GM12878 (cell line): ENCODE data around the gene CHIT1. TPM values are rescaled to one million over a fixed set of nuclear protein-coding genes. Genes with fewer than 3 reads are reported as not detected.
A peak's percentile ranks its signal among the peaks of the same experiment; 100 is the strongest.

Experiments
- ATAC-seq: fragments of 200-7000 bp; cut with Tn5 transposase; 3 replicates; pipeline ENCODE4 v1.9.1; 2020; ENCODE audit warnings: mild to moderate bottlenecking, moderate library complexity
- BruUV-seq: library from RNA; stranded (reverse); fragments of 400-500 nt; replicated peaks from 2 replicates; lab custom pipeline; 2021; lab: Mats Ljungman, UMichigan
- CTCF ChIA-PET: fragments of 300-600 bp; sonication (Branson Sonifier 250); formaldehyde crosslinking; extraction: SDS; loops from one replicate; lab custom pipeline; 2021; ENCODE audit warnings: inconsistent platforms; lab: Yijun Ruan, JAX
- POLR2A ChIA-PET: fragments of 350-600 bp; formaldehyde crosslinking; extraction: SDS; loops from one replicate; lab custom pipeline; 2021; ENCODE audit warnings: inconsistent platforms; lab: Charles Lee
- RAD21 ChIA-PET: fragments of 300-600 bp; sonication (Branson Sonifier 250); formaldehyde crosslinking; loops from one replicate; lab custom pipeline; 2023; ENCODE audit warnings: antibody characterized with exemption; ENCODE audit not compliant: unreplicated experiment; lab: Charles Lee
- SMC1A ChIA-PET: fragments of 300-600 bp; sonication (Branson Sonifier 250); formaldehyde crosslinking; loops from one replicate; lab custom pipeline; 2023; ENCODE audit not compliant: unreplicated experiment, uncharacterized antibody; lab: Charles Lee
- DNase-seq: peaks from one replicate; pipeline ENCODE4 v3.0.0-alpha.2; 2011; ENCODE audit warnings: low read depth, low spot score
- FAIRE-seq: peaks from 3 replicates; lab custom pipeline; 2011; peaks lifted over from hg19 to GRCh38; lab: Jason Lieb, UNC
- H2AFZ ChIP-seq: 2 replicates; pipeline ENCODE4 v1.6.0; 2011; ENCODE audit warnings: low read depth, low read length, control low read depth; ENCODE audit not compliant: control insufficient read depth
- H3K27ac ChIP-seq: 2 replicates; pipeline ENCODE4 v1.5.1; 2011; ENCODE audit warnings: control low read depth; ENCODE audit not compliant: control insufficient read depth, insufficient read depth
- H3K27me3 ChIP-seq, 2 experiments: replicated peaks in 1 of 2; 2 replicates each; pipeline versions ENCODE4 v1.6.0 to v1.6.1; 2011; ENCODE audit warnings: low read length in 1 of 2; ENCODE audit not compliant: control insufficient read depth in 2 of 2, insufficient read depth in 2 of 2
- H3K36me3 ChIP-seq, 2 experiments: 2 replicates each; pipeline ENCODE4 v1.5.1; 2011; ENCODE audit warnings: low read length in 1 of 2; ENCODE audit not compliant: control insufficient read depth in 2 of 2, insufficient read depth in 2 of 2
- H3K4me1 ChIP-seq: 2 replicates; pipeline ENCODE4 v1.6.1; 2011; ENCODE audit warnings: mild to moderate bottlenecking, low read length, moderate library complexity, mixed read lengths; ENCODE audit not compliant: control insufficient read depth, insufficient read depth
- H3K4me2 ChIP-seq: 2 replicates; pipeline ENCODE4 v1.6.0; 2011; ENCODE audit warnings: control low read depth; ENCODE audit not compliant: control insufficient read depth, insufficient read depth
- H3K4me3 ChIP-seq: fragments of 200-600 bp; sonication (generic); 2 replicates; pipeline ENCODE4 v1.5.1; 2016
- H3K79me2 ChIP-seq: 2 replicates; pipeline ENCODE4 v1.6.0; 2011; ENCODE audit warnings: low read length; ENCODE audit not compliant: control insufficient read depth, insufficient read depth
- H3K9ac ChIP-seq: 2 replicates; pipeline ENCODE4 v1.8.0; 2011; ENCODE audit warnings: low read length, control low read depth, mixed read lengths; ENCODE audit not compliant: control insufficient read depth, insufficient read depth
- H3K9me3 ChIP-seq: replicated peaks from 3 replicates; pipeline ENCODE4 v1.5.1; 2011; ENCODE audit warnings: mild to moderate bottlenecking, low read length; ENCODE audit not compliant: control insufficient read depth, insufficient read depth
- H4K20me1 ChIP-seq: 2 replicates; pipeline ENCODE4 v1.6.0; 2011; ENCODE audit not compliant: control insufficient read depth, insufficient read depth
- CHD2 ChIP-seq: IDR thresholded peaks from 2 replicates; pipeline ENCODE4 v1.6.1; 2011; ENCODE audit warnings: low read depth, low read length, improper control_type of control experiment, borderline replicate concordance
- CTCF ChIP-seq, 3 experiments: IDR thresholded peaks in 2 of 3; conservative IDR thresholded peaks in 1 of 3; 2 replicates each; pipeline ENCODE4 v1.5.1; 2011; ENCODE audit warnings: low read depth in 3 of 3, low read length in 3 of 3, mild to moderate bottlenecking in 3 of 3, control low read depth in 2 of 3, moderate library complexity in 2 of 3, inconsistent platforms in 1 of 3, mixed read lengths in 1 of 3; ENCODE audit not compliant: control insufficient read depth in 2 of 3, insufficient read depth in 1 of 3; ENCODE audit errors: extremely low read depth in 1 of 3
- E4F1 ChIP-seq: fragments of 450-650 bp; IDR thresholded peaks from 2 replicates; pipeline ENCODE4 v1.6.1; 2018; ENCODE audit warnings: borderline replicate concordance, mild to moderate bottlenecking; ENCODE audit not compliant: partially characterized antibody
- EED ChIP-seq: sonication (generic); IDR thresholded peaks from 2 replicates; pipeline ENCODE4 v1.6.1; 2016; ENCODE audit warnings: antibody characterized with exemption, low read depth
- FOXK2 ChIP-seq: fragments of 450-650 bp; IDR thresholded peaks from 2 replicates; pipeline ENCODE4 v1.6.1; 2017; ENCODE audit warnings: mild to moderate bottlenecking, moderate library complexity
- IRF3 ChIP-seq: fragments of 450-650 bp; IDR thresholded peaks from 2 replicates; pipeline ENCODE4 v1.6.1; 2014; ENCODE audit warnings: mild to moderate bottlenecking
- MAX ChIP-seq: IDR thresholded peaks from 2 replicates; pipeline ENCODE4 v1.6.1; 2012; ENCODE audit warnings: low read depth, low read length, improper control_type of control experiment
- MYB ChIP-seq: fragments of 150-350 bp; IDR thresholded peaks from 2 replicates; pipeline ENCODE4 v1.6.1; 2014; ENCODE audit warnings: mild to moderate bottlenecking, low read depth, low read length, borderline replicate concordance
- NRF1 ChIP-seq: conservative IDR thresholded peaks from 2 replicates; pipeline ENCODE4 v1.6.1; 2011; ENCODE audit warnings: mild to moderate bottlenecking, low read depth, low read length, improper control_type of control experiment
- RBBP5 ChIP-seq: fragments of 200-600 bp; sonication (generic); conservative IDR thresholded peaks from 2 replicates; pipeline ENCODE4 v1.6.1; 2016
- ZBTB40 ChIP-seq: fragments of 450-650 bp; IDR thresholded peaks from 2 replicates; pipeline ENCODE4 v1.6.1; 2016; ENCODE audit warnings: mild to moderate bottlenecking, moderate library complexity, borderline replicate concordance
- ZNF622 ChIP-seq: fragments of 450-650 bp; IDR thresholded peaks from 2 replicates; pipeline ENCODE4 v1.6.1; 2017; ENCODE audit warnings: mild to moderate bottlenecking, inconsistent platforms
- WGBS: methylation state at CpG from one replicate; pipeline ENCODE4 v1.1.6; 2016; ENCODE audit warnings: low lambda C conversion rate; ENCODE audit not compliant: insufficient replicate concordance, insufficient coverage; ENCODE audit errors: missing lambda C conversion rate; 5-methylcytosine and 5-hydroxymethylcytosine counted together
- in situ Hi-C: fragments of 300-500 bp; cut with MboI; formaldehyde crosslinking; loops from 9 replicates; pipeline ENCODE4 v1.14.3; 2018; ENCODE audit warnings: mixed read lengths
- intact Hi-C: fragments of 100-400 bp; cut with micrococcal nuclease; formaldehyde crosslinking; loops from one replicate; pipeline ENCODE4 v1.14.2; 2022; ENCODE audit not compliant: unreplicated experiment
- polyA plus RNA-seq, 11 experiments: library from polyadenylated mRNA; depleted of rRNA in 4 of 11; unstranded in 6 of 11; stranded (reverse) in 5 of 11; fragments of >200 nt; fragmentation: Nextera tagmentation in 4 of 11; fragmentation: Illumina TruSeq in 1 of 11; extraction: Ambion mirVana in 4 of 11; extraction: Trizol in 1 of 11; gene quantifications; 1 replicate in 1 of 11; 2 replicates in 10 of 11; pipeline versions ENCODE4 v1.2.1 to v1.2.3, GENCODE V29; 2011 to 2016; ENCODE audit warnings: inconsistent platforms in 2 of 11, missing spikeins in 2 of 11, low read depth in 1 of 11
- total RNA-seq, 4 experiments: library from RNA; depleted of rRNA in 3 of 4; stranded (reverse); fragments of >200 nt in 3 of 4; fragmentation: Illumina TruSeq in 1 of 4; extraction: Trizol in 1 of 4; gene quantifications; 2 replicates each; pipeline versions ENCODE4 v1.2.1 to v1.2.3, GENCODE V29; 2013 to 2021

CHIT1 gene
- total and polyA plus RNA-seq, 10 of the 15 experiments (the other 5 are each of a cell fraction or from before 2014, with no cell fraction given) = 0.02 to 2.1 (median 0.76) TPM

GRCh38 chr1:203215573-203215972, 13.9 kb downstream of the CHIT1 start (continued):
- TF ChIP-seq MYB = no peak

GRCh38 chr1:203214871-203215270, 14.6 kb downstream of the CHIT1 start:
- DNase-seq (no peak), FAIRE-seq (no peak), ATAC-seq (peak; percentile 22; the same call in 2 of the 3 replicates)
- Histone ChIP-seq H3K4me1 (no peaks in the 10 kb centered on the region), H3K4me3 (no peak overlapping the region), H3K9me3 (no peaks in the 10 kb centered on the region), H3K27me3 (peaks cover 0 to 5% of the 10 kb centered on the region in 2 experiments; a peak in 1 of 4 replicates), H3K4me2 (no peak overlapping the region), H3K27ac (no peak overlapping the region), H4K20me1 (no peaks in the 10 kb centered on the region), H3K79me2 (no peaks in the 10 kb centered on the region), H3K36me3 (no peaks in the 10 kb centered on the region), H3K9ac (no peak overlapping the region), H2AFZ (no peak overlapping the region)
- SMC1A ChIA-PET = interaction anchor here (0.7 to 4.0 kb wide), 15 partner anchors 11 to 480 kb away, joined by 3 to 41 read pairs (median 3); no protein-coding TSS in a partner anchor
- no TSS peak for BruUV-seq
- WGBS = 13% methylated on average over 7 of the region's 7 CpGs
- RAD21 ChIA-PET = interaction anchor here (1.3 to 4.0 kb wide), 9 partner anchors 32 to 175 kb away, joined by 3 to 61 read pairs (median 31); no protein-coding TSS in a partner anchor
- POLR2A ChIA-PET = no interaction called here
- in situ Hi-C loops (loop anchor here (5.0 kb wide), 1 partner anchor 178 kb away; no protein-coding TSS in a partner anchor), intact Hi-C loops (no loop called here)
- CTCF ChIA-PET = interaction anchor here (0.6 to 8.5 kb wide), 23 partner anchors 8 to 198 kb away, joined by 3 to 114 read pairs (median 9); partner anchors contain the start of genes ADORA1 and MYBPH
- no peak for TF ChIP-seq CTCF (IDR thresholded peaks at IDR 0.05 in 2 of 3, conservative IDR thresholded peaks at IDR 0.05 in 1 of 3; ENCODE audit: control insufficient read depth in 2 of 3, extremely low read depth in 1 of 3, insufficient read depth in 1 of 3, low read depth in 3 of 3, low read length in 3 of 3)
- no peak for TF ChIP-seq E4F1
- TF ChIP-seq CHD2 = no peak
- TF ChIP-seq ZNF622 = no peak
- no peak for TF ChIP-seq NRF1
- no peak for TF ChIP-seq ZBTB40
- no peak for TF ChIP-seq RBBP5
- no peak for TF ChIP-seq MAX
- TF ChIP-seq EED = no peak
- TF ChIP-seq IRF3 = no peak
- TF ChIP-seq FOXK2 = no peak
